Measurements from ENCODE around the gene YTHDF2. TPM values are rescaled to one million over a fixed set of nuclear protein-coding genes. Genes with fewer than 3 reads are reported as not detected.

Gene YTHDF2
- total RNA-seq, 1 donor from 2014 or later: 65.8 TPM

DNA sequence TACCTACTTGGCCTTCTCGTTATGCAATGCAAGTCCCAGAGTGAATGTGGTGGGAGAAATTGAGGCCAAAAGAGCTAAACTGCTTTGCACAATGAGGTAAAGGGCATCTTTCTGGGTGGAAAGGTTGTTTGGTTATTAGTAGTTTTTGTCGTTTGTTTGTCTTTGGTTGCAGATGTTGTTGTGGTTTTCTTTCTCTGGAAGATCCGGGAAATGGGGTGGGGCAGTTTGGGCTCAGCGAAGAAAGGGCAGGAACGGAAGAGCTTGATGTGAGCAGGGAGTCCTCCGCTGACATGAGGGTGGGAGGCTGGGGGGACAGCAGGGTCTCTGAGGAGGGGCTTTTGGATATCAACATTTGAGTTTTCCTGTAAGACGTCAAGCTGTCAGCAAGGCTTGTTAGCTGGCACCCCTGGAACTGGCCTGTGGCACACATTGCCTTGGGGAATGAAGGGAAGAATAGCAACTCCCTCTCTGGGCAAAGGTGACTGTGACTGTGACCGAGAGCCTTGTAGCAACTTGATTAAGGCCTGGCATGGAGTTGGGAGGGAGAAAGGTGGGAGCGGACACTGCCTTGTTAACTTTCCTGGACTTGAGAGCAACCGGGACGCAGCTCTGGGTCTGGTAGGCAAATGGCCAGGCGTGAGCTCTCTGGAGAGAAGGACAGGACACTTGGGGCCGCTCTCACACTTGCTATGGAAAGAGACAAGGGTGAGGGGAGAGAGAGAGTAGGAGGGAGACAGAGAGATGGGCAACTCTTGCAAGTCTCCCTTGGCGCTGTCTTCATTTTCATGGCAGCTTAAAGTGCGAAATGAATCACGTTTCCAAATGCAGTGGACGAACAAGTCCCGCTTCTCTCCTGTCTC is 59.8 kb downstream of the YTHDF2 start:
- no peaks in the 10 kb centered on the region for H3K4me1 ChIP-seq
- TF ChIP-seq, protein P1, sequence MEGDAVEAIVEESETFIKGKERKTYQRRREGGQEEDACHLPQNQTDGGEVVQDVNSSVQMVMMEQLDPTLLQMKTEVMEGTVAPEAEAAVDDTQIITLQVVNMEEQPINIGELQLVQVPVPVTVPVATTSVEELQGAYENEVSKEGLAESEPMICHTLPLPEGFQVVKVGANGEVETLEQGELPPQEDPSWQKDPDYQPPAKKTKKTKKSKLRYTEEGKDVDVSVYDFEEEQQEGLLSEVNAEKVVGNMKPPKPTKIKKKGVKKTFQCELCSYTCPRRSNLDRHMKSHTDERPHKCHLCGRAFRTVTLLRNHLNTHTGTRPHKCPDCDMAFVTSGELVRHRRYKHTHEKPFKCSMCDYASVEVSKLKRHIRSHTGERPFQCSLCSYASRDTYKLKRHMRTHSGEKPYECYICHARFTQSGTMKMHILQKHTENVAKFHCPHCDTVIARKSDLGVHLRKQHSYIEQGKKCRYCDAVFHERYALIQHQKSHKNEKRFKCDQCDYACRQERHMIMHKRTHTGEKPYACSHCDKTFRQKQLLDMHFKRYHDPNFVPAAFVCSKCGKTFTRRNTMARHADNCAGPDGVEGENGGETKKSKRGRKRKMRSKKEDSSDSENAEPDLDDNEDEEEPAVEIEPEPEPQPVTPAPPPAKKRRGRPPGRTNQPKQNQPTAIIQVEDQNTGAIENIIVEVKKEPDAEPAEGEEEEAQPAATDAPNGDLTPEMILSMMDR (IDR thresholded peaks at IDR 0.05): no peak
- no peaks in the 10 kb centered on the region for H3K27me3 ChIP-seq
- H3K27ac ChIP-seq: no peak overlapping the region
- intact Hi-C loops (cut with DNase I): no loop called here
- no peaks in the 10 kb centered on the region for H3K9me3 ChIP-seq
- no peaks in the 10 kb centered on the region for H3K36me3 ChIP-seq
- H3K4me3 ChIP-seq: no peak overlapping the region
- no peak for DNase-seq
- no peak for ATAC-seq

DNA sequence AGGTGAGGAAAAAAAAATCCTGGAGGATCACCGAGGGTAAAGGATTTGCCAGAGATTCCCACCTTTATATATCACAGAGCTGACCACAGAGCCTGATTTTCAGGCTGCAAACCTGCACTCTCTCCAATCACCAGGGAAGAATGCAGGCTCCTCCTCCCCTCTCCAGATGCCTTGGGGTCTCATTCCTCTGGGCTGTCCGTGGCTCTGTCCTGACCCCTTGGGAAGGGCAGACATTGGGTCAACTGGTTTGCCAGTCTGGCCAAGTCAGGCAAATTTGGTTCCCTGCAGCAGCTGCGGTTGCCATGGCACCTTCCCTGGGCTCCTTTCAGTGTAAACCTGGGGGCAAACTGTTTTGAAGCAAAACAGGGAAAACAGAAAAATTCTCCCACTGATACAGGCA is 63.6 kb downstream of the YTHDF2 start:
- Histone ChIP-seq H3K4me3 (no peak overlapping the region), H3K4me1 (no peaks in the 10 kb centered on the region), H3K9me3 (no peaks in the 10 kb centered on the region), H3K27me3 (no peaks in the 10 kb centered on the region), H3K36me3 (no peaks in the 10 kb centered on the region), H3K27ac (no peak overlapping the region)
- intact Hi-C loops (cut with DNase I): no loop called here
- DNase-seq (no peak), ATAC-seq (no peak)
- TF ChIP-seq, protein P1 (IDR thresholded peaks at IDR 0.05): no peak

DNA sequence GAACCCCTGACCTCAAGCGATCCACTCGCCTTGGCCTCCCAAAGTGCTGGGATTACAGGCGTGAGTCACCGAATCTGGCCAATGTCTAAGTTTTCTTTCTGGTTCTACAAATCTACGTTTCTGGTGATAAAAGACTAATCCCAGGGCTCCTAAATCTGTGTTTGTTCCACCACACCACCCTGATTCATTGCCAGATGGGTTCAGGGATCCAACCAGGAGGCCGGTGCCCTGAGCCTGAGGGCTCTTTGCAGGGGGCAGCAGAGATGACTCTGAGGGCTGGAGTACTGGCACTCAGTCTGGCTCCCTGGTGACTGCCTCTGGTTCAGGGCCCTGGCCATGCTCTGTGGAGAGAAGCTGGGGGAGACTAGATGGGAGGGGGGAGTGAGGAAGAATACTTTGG is 64.7 kb downstream of the YTHDF2 start:
- H3K4me3 ChIP-seq: no peak overlapping the region
- H3K27me3 ChIP-seq: no peaks in the 10 kb centered on the region
- no peak overlapping the region for H3K27ac ChIP-seq
- no peaks in the 10 kb centered on the region for H3K9me3 ChIP-seq
- TF ChIP-seq, protein P1 (IDR thresholded peaks at IDR 0.05): no peak
- no peak for DNase-seq
- no peaks in the 10 kb centered on the region for H3K4me1 ChIP-seq
- H3K36me3 ChIP-seq: no peaks in the 10 kb centered on the region
- intact Hi-C loops (cut with DNase I): no loop called here
- no peak for ATAC-seq

DNA sequence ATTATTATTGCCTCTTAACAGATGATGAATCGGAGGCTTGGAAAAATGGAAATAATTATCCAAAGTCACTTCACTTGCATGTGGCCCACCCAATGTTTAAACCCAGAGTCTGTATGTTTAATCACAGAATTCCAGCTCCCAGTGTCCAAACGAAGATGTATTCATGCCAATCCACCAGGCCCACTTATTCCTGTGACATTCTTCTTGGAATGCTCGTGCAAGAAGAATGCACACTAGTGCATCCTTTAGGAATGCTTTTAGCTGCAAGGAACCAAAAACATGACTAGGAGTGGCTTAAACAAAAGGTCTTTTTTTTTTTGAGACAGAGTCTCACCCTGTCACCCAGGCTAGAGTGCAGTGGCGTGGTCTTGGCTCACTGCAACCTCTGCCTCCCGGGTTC is 66.3 kb downstream of the YTHDF2 start:
- H3K9me3 ChIP-seq: no peaks in the 10 kb centered on the region
- ATAC-seq: no peak
- no peaks in the 10 kb centered on the region for H3K4me1 ChIP-seq
- DNase-seq: no peak
- TF ChIP-seq, protein P1 (IDR thresholded peaks at IDR 0.05): no peak
- intact Hi-C loops (cut with DNase I): no loop called here
- H3K4me3 ChIP-seq: no peak overlapping the region
- no peaks in the 10 kb centered on the region for H3K36me3 ChIP-seq
- no peak overlapping the region for H3K27ac ChIP-seq
- no peaks in the 10 kb centered on the region for H3K27me3 ChIP-seq

DNA sequence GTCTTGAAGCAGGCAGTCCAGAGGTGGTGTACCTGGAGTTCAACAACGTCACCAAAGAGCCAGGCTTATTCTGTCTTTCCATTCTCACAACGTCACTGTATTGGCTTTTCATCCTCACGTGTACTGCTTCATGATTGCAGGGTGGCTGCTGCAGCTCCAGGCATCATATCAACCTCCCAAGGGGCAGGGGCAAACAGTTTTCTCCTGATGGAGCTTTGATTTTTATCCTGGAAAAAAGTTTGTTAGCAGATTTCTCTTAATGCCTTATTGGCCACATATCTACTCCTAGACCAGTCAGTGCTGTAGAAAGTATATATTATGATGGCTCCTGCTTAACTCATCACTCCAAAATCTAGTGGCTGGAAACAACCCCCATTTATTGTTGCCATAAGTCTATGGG is 66.9 kb downstream of the YTHDF2 start:
- ATAC-seq: no peak
- Histone ChIP-seq H3K27ac (no peak overlapping the region), H3K4me1 (no peaks in the 10 kb centered on the region), H3K9me3 (no peaks in the 10 kb centered on the region), H3K4me3 (no peak overlapping the region), H3K36me3 (no peaks in the 10 kb centered on the region), H3K27me3 (no peaks in the 10 kb centered on the region)
- intact Hi-C loops (cut with DNase I): no loop called here
- DNase-seq: no peak
- TF ChIP-seq, protein P1 (IDR thresholded peaks at IDR 0.05): no peak
